ENCODE results near the gene CYP2R1.

DNA sequence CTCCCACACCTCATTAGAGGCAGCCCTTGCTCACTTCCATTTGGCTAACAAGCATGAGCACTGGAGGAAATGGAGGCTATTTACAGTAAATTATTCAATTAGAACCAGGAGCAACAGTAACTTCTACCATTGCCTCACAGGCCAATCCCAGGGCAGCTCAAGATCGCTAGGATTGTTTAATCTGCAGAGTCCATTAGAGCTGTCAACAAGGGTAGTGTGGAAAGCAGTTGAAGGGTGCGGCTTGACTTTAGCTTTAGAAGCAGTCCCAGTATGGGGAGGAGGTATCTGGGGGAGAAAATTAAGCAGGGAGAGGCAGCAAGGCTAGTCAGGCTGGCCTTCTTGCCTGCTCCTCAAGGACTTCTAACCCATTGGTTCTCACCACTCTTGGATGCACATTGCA, 38.3 kb upstream of the CYP2R1 start:
- TF ChIP-seq EZH2phosphoT487 (IDR thresholded peaks at IDR 0.05; ENCODE audit: low read depth): no peak
- TF ChIP-seq, protein P1, sequence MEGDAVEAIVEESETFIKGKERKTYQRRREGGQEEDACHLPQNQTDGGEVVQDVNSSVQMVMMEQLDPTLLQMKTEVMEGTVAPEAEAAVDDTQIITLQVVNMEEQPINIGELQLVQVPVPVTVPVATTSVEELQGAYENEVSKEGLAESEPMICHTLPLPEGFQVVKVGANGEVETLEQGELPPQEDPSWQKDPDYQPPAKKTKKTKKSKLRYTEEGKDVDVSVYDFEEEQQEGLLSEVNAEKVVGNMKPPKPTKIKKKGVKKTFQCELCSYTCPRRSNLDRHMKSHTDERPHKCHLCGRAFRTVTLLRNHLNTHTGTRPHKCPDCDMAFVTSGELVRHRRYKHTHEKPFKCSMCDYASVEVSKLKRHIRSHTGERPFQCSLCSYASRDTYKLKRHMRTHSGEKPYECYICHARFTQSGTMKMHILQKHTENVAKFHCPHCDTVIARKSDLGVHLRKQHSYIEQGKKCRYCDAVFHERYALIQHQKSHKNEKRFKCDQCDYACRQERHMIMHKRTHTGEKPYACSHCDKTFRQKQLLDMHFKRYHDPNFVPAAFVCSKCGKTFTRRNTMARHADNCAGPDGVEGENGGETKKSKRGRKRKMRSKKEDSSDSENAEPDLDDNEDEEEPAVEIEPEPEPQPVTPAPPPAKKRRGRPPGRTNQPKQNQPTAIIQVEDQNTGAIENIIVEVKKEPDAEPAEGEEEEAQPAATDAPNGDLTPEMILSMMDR (IDR thresholded peaks at IDR 0.05; ENCODE audit: low read depth, low read length): no peak
